CD4-positive, alpha-beta T cell treated with Interleukin-15 for 4 hours (primary cell): ENCODE results near the gene WDR5.

Experiments used
- DNase-seq: peaks from one replicate; pipeline ENCODE4 v3.0.0-alpha.2; 2020; ENCODE audit warnings: low spot score

WDR5 gene

DNA sequence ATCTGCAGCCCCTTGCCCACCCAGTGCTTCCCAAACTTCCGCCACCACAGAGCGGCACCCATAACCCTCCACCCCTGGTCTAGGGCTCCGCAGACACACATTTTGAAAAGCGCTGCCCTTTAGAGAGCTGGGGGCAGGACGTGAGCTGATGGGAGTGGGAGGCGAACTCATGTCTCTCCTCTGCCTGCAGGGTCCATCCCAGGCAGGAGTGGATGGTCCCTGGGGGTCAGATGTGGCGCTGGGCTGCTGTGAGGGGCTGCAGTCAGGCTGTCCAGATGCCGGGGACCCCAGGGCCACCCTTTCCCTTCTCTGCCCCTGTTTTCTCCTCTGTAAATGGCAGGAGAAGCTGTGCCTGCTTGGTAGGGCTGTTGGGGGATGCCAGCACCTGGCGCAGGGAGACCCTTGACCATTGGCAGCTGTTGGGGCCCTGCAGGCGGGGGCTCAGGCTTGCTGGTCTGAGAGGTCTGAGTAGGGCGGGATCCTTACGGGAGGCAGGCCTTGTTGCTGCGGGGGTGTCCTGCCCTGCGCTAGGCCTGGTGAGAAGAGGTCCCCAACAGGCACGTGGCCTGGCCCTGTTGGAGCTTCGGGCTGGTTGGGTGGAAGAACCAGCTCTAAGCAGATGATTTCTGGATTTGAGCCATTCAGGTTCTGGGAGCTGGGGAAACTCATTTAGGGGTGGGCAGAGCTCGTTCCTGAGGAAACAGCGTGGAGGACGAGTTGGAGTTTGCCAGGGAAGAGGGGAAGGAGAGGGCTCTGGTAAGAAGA lies 38.8 kb downstream of the WDR5 start:
- no peak for DNase-seq

DNA sequence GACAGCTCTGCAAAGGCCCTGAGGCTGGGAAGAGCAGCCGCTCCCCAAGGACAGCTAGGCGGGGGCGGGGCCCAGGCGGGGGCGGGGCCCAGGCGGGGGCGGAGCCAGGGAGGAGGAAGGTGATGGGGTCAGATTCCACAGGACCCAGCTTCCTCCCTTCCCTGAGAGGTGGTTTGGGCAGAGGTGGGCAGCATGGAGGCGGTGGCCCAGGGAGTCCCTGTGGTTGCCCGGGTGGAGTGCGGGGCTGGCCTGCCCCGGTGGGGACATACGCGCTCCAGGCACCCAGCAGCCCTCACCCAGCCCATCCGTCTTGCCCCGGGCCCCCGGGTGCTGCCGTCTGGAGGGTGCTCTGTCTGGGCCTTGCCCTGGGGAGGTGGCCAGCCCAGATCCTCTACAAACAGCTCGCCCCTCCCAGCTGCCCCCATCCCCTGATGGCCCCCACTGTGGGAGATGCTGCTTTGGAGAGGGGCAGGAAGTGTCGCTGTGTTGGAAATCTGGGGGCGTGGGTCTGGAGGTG lies 39.5 kb downstream of the WDR5 start:
- DNase-seq = no peak

DNA sequence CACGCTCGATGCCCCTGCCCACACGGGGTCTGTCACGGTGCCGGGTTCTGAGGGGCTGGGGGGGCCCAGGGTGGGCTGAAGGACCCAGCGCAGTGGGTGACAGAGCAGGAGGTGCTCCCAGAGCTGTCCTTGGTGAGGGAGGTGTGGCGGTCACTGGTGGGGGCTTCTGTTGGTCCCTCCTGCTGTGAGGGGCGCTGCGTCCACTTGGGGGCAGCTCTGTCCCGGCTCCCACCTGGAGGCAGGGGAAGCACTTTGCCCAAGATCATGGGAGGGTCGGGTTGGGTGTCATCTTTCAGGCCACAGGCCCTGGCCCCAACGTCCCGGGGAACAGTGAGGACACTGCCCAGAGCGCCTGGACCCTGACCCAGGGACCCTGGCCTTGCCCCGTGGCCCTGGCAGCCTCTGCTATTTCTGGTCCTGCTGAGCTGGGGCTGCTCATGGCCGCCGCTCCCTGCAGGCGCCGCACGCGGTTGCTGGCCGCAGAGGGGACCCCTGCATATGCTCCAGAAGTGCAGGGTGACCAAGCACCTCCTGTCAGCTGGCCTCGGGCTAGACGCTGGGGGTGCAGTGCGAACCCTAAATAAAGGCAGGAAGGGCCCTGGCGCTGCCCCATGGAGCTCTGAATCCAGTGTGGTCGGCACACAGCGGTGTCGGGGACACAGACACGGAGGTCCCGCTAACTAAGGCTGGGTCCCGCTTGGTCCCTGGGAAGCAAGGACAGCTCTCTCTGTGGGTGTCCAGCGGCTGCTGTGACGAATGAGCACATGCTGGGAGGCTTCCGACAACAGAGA lies 40.1 kb downstream of the WDR5 start:
- no peak for DNase-seq

DNA sequence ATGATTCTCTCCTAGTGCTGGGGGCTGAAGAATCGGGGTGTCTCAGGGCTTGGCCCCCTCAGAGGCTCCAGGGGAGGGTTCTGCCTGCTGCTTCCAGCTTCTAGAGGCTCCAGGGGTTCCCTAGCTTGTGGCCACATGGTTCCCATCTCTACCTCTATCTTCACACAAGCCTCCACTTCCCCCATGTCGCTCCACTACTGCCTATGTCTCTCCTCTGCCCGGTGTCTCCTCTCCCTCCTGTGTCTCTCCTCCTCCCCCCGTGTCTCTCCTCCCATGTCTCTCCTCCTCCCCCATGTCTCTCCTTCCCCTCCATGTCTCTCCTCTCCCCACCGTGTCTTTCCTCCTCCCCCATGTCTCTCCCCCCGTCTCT lies 40.7 kb downstream of the WDR5 start:
- DNase-seq = no peak

DNA sequence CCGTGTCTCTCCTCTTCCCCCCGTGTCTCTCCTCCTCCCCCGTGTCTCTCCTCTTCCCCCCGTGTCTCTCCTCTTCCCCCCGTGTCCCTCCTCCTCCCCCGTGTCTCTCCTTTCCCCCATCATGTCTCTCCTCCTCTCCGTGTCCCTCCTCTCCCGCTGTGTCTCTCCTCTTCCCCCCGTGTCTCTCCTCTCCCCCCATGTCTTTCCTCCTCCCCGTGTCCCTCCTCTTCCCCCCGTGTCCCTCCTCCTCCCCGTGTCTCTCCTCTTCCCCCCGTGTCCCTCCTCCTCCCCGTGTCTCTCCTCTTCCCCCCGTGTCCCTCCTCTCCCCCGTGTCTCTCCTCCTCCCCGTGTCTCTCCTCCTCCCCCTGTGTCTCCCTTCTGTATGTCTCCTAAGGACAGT lies 41.3 kb downstream of the WDR5 start:
- DNase-seq = no peak

DNA sequence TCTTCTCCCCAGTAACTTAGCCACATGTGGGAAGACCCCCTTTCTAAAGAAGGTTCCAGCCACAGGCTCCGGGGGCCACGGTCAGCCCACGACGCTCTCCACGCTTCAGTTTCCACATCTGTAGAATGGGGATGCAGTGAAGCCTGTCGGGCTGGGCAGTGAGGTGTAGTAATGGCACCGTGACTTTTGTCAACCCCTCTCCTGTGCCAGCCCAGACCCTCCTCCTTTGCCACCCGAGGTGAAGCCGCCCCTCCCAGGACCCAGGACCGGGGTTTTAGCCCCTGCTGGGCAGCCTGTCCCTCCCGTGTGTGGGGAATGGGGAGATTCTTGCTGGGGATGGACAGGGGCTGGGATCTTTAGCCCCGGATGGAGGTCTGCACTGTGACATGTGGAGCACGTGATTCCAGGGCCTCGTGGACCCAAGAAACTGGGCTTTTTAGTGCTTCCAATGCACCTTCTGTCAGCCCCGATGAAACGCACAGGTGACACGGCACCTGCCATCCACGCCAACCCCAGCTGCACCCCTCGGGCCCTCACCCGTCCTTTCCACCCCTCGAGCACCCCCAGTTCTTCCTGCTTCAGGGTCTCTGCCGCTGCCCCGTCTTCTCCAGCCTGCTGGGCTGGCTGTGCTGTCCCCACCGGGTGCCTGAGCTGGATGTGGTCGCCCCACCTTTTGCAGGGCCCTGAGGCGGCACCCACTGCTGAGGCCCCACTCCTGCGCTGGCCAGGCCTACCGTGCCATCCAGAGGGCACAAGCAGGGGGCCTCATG lies 41.9 kb downstream of the WDR5 start:
- DNase-seq = no peak

DNA sequence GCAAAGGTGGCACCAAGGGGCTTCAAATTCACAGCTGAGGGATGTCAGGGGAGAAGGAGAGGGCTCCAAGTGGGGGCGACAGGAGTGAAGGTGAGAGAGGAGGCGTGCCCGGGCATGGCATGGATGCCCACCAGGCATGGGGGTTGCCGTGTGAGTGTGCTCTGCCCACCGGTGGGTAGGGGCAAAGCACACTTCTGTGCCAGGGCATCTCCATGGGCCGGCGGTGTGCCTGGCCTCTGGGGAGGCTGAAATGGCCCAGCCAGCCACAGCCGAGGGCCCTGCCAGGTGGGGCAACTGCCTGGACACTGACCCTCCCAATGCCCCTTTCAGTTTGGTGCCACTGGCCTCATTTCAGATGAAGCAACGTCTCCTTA lies 42.5 kb downstream of the WDR5 start:
- DNase-seq = no peak

DNA sequence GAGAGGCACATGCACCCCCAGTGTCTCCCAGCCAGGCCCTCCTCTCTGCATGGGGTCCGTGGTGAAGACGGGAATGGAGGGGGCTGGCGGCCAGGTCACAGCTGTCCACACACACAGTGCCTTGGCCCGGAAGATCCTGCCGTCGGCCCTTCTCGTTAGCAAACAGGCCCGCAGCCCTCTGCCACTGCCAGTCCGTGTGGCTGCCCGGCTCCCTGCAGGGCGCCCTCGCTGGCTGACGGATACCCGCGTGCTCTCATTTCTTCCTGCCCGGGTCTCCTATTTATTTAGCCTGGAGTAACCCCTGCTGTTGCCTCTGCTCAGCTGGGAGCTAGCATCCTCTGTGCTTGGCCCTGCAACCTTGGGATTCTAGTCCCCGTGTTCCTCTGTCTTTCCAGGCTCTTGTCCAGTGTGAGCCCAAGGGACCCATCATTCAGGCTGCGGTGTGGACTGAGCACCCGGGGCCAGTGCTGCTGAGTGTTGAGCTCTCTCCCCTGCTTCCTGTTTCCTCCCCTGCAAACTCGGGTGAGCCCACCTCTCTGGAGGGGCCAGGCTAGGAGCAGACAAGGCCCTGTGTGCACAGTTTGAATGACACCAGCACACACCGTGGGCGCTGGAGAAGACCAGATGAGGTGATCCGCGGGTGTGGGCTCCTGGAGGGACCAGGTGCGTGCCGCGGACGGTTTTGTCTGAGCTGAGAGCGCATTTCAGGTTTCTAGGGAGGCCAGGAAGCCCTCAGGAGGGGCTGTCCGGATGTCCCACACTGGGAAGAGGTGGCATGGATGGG lies 43.1 kb downstream of the WDR5 start:
- no peak for DNase-seq

DNA sequence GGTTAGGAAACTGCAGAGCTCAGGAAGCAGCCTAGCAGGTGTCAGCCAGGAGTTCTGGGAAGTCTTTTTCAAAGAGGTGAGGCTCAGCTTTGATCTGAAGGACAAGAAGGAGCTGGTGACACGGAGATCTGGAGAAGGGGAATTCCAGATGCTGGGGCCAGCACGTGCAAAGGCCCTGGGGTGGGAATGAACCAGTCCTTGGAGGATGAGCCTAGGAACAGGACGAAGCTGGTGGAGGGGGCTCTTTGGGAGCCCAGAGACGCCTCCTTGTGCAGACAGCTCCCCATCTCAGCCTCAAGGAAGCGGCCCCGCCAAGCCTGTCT lies 43.7 kb downstream of the WDR5 start:
- no peak for DNase-seq

DNA sequence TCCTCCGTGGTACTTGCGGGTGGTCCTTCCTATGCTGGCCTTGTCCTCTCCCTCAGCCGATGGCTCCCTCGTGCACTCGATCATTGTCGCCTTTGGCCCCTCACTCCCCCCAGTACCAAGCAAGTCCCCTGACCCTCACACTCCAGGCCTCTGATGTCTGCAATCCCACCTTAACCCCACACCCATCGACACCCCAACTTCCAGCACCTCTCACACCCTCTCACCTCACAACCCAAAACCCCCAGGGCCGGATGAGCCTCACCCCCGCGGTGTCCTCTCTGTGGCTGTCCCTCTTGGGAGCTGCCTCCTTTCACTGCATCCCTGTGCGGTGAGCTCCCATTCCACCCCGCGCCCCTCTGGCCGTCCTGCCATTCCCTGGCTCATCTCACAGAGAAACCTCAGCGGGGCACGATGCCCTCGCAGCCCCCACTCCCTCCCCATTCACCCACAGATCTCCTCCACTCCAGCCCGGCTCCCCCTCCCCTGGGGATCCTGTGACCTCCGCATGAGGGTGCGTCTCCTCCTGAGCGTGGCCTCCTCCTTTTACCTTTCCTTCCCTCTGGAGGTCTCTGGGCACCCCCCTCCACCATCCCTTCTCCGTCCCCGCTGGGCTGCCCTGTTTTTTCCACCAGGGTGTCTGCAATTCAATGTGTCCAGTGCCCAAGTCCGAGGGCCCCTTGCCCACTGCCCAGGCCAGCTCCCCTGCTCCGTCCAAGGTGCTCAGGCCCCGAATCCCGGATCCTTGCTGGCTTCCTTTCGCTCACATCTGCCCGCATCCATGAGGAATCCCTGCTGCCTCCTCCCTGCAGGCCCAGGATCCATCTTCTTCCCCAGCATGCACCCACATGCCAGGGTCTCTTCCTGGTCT lies 44.3 kb downstream of the WDR5 start:
- no peak for DNase-seq

DNA sequence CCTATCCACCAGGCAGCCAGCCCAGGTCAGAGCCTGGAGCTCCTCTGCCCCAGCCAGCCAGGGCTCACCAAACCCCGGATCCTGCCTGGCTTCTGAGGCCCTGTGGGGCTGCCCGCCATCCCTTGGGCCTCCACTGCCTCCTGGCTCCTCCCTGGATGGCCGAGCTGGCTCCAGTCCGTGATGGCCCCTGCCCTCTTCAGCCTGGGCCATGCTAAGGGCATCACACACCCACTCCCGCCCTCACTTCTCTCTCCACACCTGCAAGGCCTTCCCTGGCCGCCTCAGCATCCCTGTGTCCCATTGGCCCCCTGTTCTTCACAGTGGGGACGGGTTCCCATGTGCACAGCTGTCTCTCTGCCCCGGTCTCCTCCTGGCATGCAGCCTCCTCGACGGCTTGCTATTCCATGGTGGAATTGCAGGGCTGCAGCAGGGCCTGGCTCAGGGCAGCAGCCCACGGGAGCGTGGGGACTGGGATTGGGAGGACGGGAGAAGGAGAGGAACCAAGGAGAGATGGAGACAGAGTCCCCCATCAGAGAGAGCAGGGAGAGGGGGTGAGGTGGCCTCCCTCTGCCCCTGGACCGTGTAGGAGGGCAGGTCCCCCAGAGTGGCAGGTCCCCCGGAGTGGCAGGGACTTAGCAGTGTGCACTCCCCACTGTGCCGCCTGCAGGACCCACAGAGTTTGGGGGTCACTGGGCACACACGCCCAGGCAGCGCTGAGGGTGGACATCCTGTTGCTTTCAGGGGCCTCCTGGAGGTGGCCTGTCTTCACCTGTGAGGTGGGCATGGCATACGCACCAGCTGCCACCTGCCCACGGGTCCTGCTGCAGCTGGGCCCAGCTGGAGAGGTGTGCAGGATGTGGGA lies 45.1 kb downstream of the WDR5 start:
- DNase-seq = no peak

DNA sequence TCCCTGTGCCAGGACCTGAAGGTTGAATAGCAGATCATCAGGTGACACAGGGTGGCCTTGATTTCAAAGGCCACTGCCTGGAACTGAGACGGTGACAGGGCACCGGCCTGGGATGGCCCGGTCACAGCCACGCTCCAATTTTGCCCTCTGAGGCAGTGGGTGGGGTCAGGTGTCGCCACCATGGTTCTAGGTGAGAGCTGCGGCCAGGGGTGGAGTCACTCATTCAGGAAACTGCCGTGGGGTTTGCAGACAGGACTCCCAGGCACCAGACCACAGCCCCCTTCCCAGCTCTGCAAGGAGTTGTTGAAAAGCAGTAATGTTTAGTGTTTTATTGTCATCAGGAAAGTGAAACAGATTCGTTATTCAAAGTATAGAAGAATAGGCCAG lies 45.8 kb downstream of the WDR5 start:
- DNase-seq = peak; percentile 7

DNA sequence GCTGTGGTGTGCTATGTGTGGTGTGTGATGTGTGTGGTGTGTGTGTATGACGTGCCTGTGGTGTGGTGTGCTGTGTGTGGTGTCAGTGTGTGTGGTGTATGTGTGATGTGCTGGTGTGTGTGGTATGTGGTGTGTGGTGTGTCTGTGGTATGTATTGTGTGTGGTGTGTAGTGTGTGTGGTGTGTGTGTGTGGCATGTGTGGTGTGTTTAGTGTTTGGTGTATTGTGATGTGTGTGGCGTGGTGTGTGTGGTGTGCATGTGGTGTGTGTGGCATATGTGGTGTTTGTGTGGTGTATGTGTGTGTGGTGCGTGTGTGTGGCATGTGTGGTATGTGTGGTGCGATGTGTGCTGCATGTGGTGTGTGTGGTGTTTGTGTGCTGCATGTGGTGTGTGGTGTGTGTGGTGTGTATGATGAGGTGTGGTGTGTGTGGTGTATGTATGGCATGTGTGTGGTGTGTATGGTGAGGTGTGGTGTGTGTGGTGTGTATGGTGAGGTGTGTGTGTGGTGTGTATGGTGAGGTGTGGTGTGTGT lies 46.7 kb downstream of the WDR5 start:
- no peak for DNase-seq

DNA sequence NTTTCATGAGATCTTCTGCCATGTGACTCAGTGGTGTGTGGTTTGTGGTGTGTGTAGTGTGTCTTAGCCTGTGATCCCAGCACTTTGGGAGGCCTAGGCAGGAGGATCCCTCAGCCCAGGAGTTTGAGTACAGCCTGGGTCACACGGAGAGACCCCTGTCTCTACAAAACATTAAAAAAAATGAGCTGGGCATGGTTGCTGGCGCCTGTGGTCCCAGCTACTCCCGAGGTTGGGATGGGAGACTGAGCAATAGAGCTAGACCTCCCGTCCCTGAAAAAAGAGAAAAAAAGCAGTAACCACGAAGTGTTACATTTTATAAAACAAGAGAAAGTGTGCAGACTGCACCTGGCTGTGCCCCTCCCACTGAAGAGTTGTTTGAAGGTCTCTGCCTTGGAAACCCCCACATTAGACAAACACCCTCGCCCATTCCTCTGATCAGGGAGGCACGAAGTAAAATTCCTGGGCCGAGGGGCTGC lies 49.7 kb downstream of the WDR5 start:
- DNase-seq = peak; percentile 16

DNA sequence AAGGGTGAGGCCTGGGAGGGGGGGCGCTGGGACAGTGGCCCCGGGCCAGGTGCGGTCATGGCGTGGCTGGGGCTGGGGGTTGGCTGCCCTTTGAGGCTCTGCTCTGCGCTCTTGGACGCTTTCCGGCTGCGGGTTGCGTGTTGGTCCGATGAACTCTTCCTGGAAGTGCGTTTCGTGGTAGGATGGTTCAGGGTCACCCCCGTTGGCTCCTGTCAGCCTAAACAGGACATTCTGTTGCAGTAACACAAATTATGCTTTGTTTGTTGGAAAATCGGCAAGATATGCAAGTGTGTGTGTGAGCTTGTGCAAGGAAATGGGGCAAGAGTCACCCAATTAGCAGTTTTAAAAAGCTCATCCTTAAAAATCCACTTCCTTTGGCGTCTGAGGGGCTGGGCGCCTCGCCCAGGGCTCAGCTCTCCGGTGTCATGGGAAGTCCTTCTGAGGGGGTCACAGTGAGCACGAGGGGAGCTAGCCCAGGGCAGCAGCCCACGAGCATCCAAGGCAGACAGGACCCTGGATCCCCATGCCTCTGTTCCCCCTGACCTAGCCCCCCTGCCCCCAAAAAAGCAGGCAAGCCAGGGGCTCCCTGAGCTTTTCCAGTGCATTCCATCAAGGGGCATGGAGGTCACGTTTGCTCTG lies 50.7 kb downstream of the WDR5 start:
- no peak for DNase-seq

DNA sequence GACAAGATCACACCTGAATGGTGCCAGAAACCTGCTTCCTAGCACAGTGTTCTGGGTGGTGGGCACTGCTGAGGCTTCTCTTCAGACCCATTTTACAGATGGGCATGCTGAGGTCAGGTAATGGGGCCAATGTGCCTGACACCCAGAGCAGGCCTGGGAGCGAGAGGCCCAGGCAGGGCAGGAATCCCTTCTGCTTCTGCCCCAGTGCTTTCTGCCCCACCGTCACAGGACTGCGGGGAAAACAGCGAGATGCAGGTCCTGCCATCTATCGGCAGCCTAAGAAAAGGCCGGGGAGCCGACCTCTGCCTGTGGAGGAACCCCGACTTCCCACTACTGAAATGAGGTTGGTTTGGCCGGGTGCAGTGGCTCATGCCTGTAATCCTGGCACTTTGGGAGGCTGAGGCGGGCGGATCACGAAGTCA lies 51.2 kb downstream of the WDR5 start:
- no peak for DNase-seq

DNA sequence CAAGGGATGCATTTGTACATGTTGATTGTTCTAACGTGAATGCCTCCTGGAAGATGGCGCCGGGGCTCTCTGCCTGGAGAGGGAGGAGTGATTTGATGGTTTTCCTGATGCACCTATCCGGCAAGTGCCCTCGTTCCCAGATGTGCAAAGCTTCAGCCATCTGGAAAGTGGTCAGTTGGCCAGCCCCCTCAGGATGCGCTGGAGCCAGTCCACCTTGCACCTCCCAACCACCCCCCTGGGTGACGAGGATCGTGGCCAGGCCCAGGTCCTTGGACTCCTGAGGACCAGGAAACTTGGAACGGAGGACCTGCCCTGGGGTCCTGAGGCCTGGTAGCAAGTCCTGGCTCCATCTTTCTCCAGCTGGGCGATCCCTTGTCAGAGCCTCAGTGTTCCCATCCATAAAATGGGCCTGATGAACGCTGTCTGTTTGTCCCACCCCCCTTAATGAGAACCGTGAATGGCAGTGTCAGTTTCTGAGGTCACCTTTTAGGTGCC lies 52.1 kb downstream of the WDR5 start:
- DNase-seq = no peak

DNA sequence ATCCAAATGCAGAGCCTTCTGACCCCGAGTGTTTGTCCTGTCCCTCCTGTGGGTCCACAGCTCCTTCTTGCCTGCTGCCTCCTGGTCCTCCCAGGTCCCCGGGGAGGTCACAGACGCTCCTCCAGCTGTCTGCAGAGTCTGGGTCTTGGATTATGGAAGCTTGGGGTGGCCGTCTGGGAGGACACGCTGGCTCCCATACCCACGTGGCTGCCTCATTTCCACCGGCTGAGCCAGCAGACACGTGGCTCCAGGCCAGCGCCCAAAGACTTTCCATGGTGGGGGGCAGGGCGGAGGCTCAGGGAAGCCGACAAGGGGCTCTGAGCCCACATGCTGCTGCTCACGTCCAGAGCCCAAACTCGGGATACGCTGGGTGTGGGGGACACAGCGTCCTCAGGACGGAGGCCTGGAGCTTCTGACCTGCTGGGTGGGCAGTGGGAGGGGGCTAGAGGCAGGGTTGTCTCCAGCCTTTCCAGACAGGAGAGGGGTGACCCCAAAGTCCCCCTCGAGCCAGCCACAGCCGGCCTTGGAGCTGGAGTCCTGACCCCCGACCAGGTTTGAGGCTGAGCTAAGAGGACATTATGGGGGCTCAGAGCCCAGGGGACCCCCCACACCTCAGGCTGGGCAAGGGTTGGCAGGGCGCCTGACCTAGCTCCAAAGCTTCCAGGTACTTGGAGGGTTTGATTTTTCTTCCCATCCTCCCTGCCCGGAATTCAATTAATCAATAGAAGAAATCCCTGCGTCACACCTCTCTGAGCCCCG lies 52.7 kb downstream of the WDR5 start:
- DNase-seq = no peak
